HL-60 (cell line): Measurements from ENCODE around the gene MRPS10.

Source experiments
- POLR2AphosphoS5 ChIP-seq: IDR thresholded peaks from 2 replicates; pipeline ENCODE4 v1.6.1; 2012; ENCODE audit warnings: low read depth
- SPI1 ChIP-seq: IDR thresholded peaks from 2 replicates; pipeline ENCODE4 v1.6.1; 2012; ENCODE audit warnings: low read depth, mild to moderate bottlenecking, borderline replicate concordance
- TF ChIP-seq, protein P1 (sequence below): IDR thresholded peaks from one replicate; pipeline ENCODE4 v1.5.1; 2011; ENCODE audit warnings: low read length, control low read depth, inconsistent platforms; ENCODE audit not compliant: insufficient read depth

DNA sequence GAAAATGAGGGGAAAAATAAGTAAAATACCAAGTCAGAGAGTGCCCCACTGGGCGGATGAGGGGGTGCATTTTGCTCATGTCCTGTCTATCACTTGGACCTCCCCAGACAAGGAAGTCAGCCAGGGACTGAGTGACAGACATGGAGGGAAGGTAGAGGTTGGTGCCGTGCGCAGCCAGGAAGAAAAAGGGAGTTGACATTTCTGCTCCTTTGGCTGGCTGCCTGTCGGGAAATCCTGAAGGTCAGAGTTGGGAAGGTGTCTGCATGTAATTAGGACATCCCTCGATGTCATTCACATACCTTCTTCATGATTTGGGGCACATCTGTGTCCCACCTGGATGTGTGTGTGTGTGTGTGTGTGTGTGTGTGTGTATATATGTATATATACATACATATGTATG, 35.6 kb downstream of the MRPS10 start:
- TF ChIP-seq, protein P1, sequence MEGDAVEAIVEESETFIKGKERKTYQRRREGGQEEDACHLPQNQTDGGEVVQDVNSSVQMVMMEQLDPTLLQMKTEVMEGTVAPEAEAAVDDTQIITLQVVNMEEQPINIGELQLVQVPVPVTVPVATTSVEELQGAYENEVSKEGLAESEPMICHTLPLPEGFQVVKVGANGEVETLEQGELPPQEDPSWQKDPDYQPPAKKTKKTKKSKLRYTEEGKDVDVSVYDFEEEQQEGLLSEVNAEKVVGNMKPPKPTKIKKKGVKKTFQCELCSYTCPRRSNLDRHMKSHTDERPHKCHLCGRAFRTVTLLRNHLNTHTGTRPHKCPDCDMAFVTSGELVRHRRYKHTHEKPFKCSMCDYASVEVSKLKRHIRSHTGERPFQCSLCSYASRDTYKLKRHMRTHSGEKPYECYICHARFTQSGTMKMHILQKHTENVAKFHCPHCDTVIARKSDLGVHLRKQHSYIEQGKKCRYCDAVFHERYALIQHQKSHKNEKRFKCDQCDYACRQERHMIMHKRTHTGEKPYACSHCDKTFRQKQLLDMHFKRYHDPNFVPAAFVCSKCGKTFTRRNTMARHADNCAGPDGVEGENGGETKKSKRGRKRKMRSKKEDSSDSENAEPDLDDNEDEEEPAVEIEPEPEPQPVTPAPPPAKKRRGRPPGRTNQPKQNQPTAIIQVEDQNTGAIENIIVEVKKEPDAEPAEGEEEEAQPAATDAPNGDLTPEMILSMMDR = no peak
- no peak for TF ChIP-seq POLR2AphosphoS5
- TF ChIP-seq SPI1 = no peak
